Measurements from ENCODE around the gene CD7. TPM values are rescaled to one million over a fixed set of nuclear protein-coding genes. Genes with fewer than 3 reads are reported as not detected.

Gene CD7
- total RNA-seq, 1 experiment from 2014 or later, result 0.93 TPM

- BruUV-seq (replicated peaks), result no TSS peak
- Histone ChIP-seq H3K27me3 (replicated peaks; ENCODE audit: control insufficient read depth, insufficient read depth, low read length) (no peaks in the 10 kb centered on the region), H3K9me3 (no peaks in the 10 kb centered on the region), H3K36me3 (ENCODE audit: control insufficient read depth, insufficient read depth, low read length) (no peaks in the 10 kb centered on the region), H3K4me1 (peaks cover 17% of the 10 kb centered on the region), H3K4me3 (ENCODE audit: low read depth, low read length) (no peak overlapping the region)
- Mint-ChIP-seq H3K4me1 (ENCODE audit: low read depth, unreplicated experiment) (no peaks in the 10 kb centered on the region), H3K27ac (ENCODE audit: unreplicated experiment) (no peak overlapping the region), H3K4me3 (ENCODE audit: unreplicated experiment) (no peak overlapping the region), H3K9me3 (ENCODE audit: unreplicated experiment) (no peaks in the 10 kb centered on the region), H3K36me3 (ENCODE audit: insufficient read depth, unreplicated experiment) (peaks cover 5% of the 10 kb centered on the region), H3K27me3 (ENCODE audit: insufficient read depth, unreplicated experiment) (no peaks in the 10 kb centered on the region)
- TF ChIP-seq CTCF (IDR thresholded peaks at IDR 0.05; ENCODE audit: insufficient read depth in 1 of 2, low read depth in 1 of 2, low read length in 1 of 2, severe bottlenecking in 1 of 2, unreplicated experiment in 1 of 2), result no peak
- POLR2A ChIA-PET, result no interaction called here
- no peak for DNase-seq
- intact Hi-C loops (cut with micrococcal nuclease; ENCODE audit: unreplicated experiment), result no loop called here
- CTCF ChIA-PET, result interaction anchor here (0.6 to 1.2 kb wide), 3 partner anchors 18 to 86 kb away, joined by 5 to 7 read pairs (median 6); no protein-coding TSS in a partner anchor
These were observed 5.4 kb upstream of the CD7 start for GRCh38 chr17:82322526-82323453.

GRCh38 chr17:82321947-82322466, 4.6 kb upstream of the CD7 start:
- H3K27me3 ChIP-seq (replicated peaks; ENCODE audit: control insufficient read depth, insufficient read depth, low read length), result no peaks in the 10 kb centered on the region
- peaks cover 17% of the 10 kb centered on the region for H3K4me1 ChIP-seq
- Mint-ChIP-seq H3K4me3 (ENCODE audit: unreplicated experiment) (no peak overlapping the region), H3K36me3 (ENCODE audit: insufficient read depth, unreplicated experiment) (peaks cover 5% of the 10 kb centered on the region), H3K9me3 (ENCODE audit: unreplicated experiment) (no peaks in the 10 kb centered on the region), H3K27ac (ENCODE audit: unreplicated experiment) (no peak overlapping the region), H3K4me1 (ENCODE audit: low read depth, unreplicated experiment) (no peaks in the 10 kb centered on the region), H3K27me3 (ENCODE audit: insufficient read depth, unreplicated experiment) (no peaks in the 10 kb centered on the region)
- H3K4me3 ChIP-seq (ENCODE audit: low read depth, low read length), result no peak overlapping the region
- no peaks in the 10 kb centered on the region for H3K9me3 ChIP-seq
- intact Hi-C loops (cut with micrococcal nuclease; ENCODE audit: unreplicated experiment), result loop anchor here (1.0 kb wide), 2 partner anchors 78 to 116 kb away; no protein-coding TSS in a partner anchor
- TF ChIP-seq CTCF (IDR thresholded peaks at IDR 0.05; ENCODE audit: insufficient read depth in 1 of 2, low read depth in 1 of 2, low read length in 1 of 2, severe bottlenecking in 1 of 2, unreplicated experiment in 1 of 2), result no peak
- BruUV-seq (replicated peaks), result no TSS peak
- ChIA-PET CTCF (interaction anchor here (1.3 kb wide), 1 partner anchor 47 kb away, joined by 3 read pairs; no protein-coding TSS in a partner anchor), POLR2A (no interaction called here)
- no peak for DNase-seq
- no peaks in the 10 kb centered on the region for H3K36me3 ChIP-seq (ENCODE audit: control insufficient read depth, insufficient read depth, low read length)
